ENCODE results near the gene PPP6C. TPM values are rescaled to one million over a fixed set of nuclear protein-coding genes. Genes with fewer than 3 reads are reported as not detected.
"Not testable (repeated sequence)": the region's sequence is repeated elsewhere in the genome, so short reads cannot be mapped to it uniquely, and the experiment has no call there.

The PPP6C gene
- total RNA-seq, 1 donor from 2014 or later: 14.1 TPM

GRCh38 chr9:125218621-125219020 is 29.0 kb upstream of the PPP6C start:
- H3K4me3 ChIP-seq (ENCODE audit: low read length in 3 of 3): no peak overlapping the region
- no peaks in the 10 kb centered on the region for H3K4me1 ChIP-seq (ENCODE audit: control insufficient read depth in 3 of 3, insufficient read depth in 3 of 3, low read length in 3 of 3)
- H3K36me3 ChIP-seq (ENCODE audit: control insufficient read depth in 3 of 3, insufficient read depth in 3 of 3, low read length in 3 of 3): peaks cover 0 to 8% (median 6%) of the 10 kb centered on the region in 3 donors
- no peak overlapping the region for H3K9ac ChIP-seq (ENCODE audit: low read depth in 1 of 3, low read length in 3 of 3)
- no peaks in the 10 kb centered on the region for H3K9me3 ChIP-seq (ENCODE audit: control insufficient read depth in 3 of 3, low read length in 3 of 3)
- no peaks in the 10 kb centered on the region for H3K27me3 ChIP-seq (ENCODE audit: control insufficient read depth in 3 of 3, insufficient read depth in 3 of 3, low read length in 3 of 3)
- no peak overlapping the region for H3K27ac ChIP-seq (ENCODE audit: low read depth, low read length)

- Histone ChIP-seq H3K4me3 (ENCODE audit: low read length in 3 of 3) (no peak overlapping the region), H3K27ac (ENCODE audit: low read depth, low read length) (no peak overlapping the region), H3K27me3 (ENCODE audit: control insufficient read depth in 3 of 3, insufficient read depth in 3 of 3, low read length in 3 of 3) (no peaks in the 10 kb centered on the region), H3K36me3 (ENCODE audit: control insufficient read depth in 3 of 3, insufficient read depth in 3 of 3, low read length in 3 of 3) (peaks cover 8 to 18% (median 17%) of the 10 kb centered on the region in 3 donors), H3K9ac (ENCODE audit: low read depth in 1 of 3, low read length in 3 of 3) (no peak overlapping the region), H3K9me3 (ENCODE audit: control insufficient read depth in 3 of 3, low read length in 3 of 3) (no peaks in the 10 kb centered on the region), H3K4me1 (ENCODE audit: control insufficient read depth in 3 of 3, insufficient read depth in 3 of 3, low read length in 3 of 3) (no peaks in the 10 kb centered on the region)
Measured at GRCh38 chr9:125214186-125214585, 24.6 kb upstream of the PPP6C start.

- H3K36me3 ChIP-seq (ENCODE audit: control insufficient read depth in 3 of 3, insufficient read depth in 3 of 3, low read length in 3 of 3): peaks cover 27 to 36% (median 31%) of the 10 kb centered on the region in 3 donors
- H3K9me3 ChIP-seq (ENCODE audit: control insufficient read depth in 3 of 3, low read length in 3 of 3): no peaks in the 10 kb centered on the region
- H3K9ac ChIP-seq (ENCODE audit: low read depth in 1 of 3, low read length in 3 of 3): no peak overlapping the region
- H3K4me3 ChIP-seq (ENCODE audit: low read length in 3 of 3): no peak overlapping the region
- H3K27me3 ChIP-seq (ENCODE audit: control insufficient read depth in 3 of 3, insufficient read depth in 3 of 3, low read length in 3 of 3): no peaks in the 10 kb centered on the region
- peaks cover 0 to 9% (median 7%) of the 10 kb centered on the region in 3 donors for H3K4me1 ChIP-seq (ENCODE audit: control insufficient read depth in 3 of 3, insufficient read depth in 3 of 3, low read length in 3 of 3)
- H3K27ac ChIP-seq (ENCODE audit: low read depth, low read length): no peak overlapping the region
Measured at GRCh38 chr9:125204477-125204876, 14.9 kb upstream of the PPP6C start.

GRCh38 chr9:125202846-125203618 is 13.4 kb upstream of the PPP6C start:
- Histone ChIP-seq H3K27ac (ENCODE audit: low read depth, low read length) (no peak overlapping the region), H3K27me3 (ENCODE audit: control insufficient read depth in 3 of 3, insufficient read depth in 3 of 3, low read length in 3 of 3) (no peaks in the 10 kb centered on the region), H3K9me3 (ENCODE audit: control insufficient read depth in 3 of 3, low read length in 3 of 3) (no peaks in the 10 kb centered on the region), H3K36me3 (ENCODE audit: control insufficient read depth in 3 of 3, insufficient read depth in 3 of 3, low read length in 3 of 3) (peaks cover 23 to 28% (median 27%) of the 10 kb centered on the region in 3 donors), H3K4me3 (ENCODE audit: low read length in 3 of 3) (no peak overlapping the region), H3K4me1 (ENCODE audit: control insufficient read depth in 3 of 3, insufficient read depth in 3 of 3, low read length in 3 of 3) (peaks cover 0 to 10% (median 7%) of the 10 kb centered on the region in 3 donors), H3K9ac (ENCODE audit: low read depth in 1 of 3, low read length in 3 of 3) (no peak overlapping the region)

GRCh38 chr9:125200216-125201047 is 10.8 kb upstream of the PPP6C start, which contains the start of gene RABEPK:
TSS of gene RABEPK (plus strand) at chr9:125200542. CDS start at chr9:125203014, 2,472 bp downstream.
- Histone ChIP-seq H3K4me3 (ENCODE audit: low read length in 3 of 3) (peak within 1 kb of the TSS; percentile 86 to 94 (median 90)), H3K27ac (ENCODE audit: low read depth, low read length) (peak within 1 kb of the TSS; percentile 79), H3K27me3 (ENCODE audit: control insufficient read depth in 3 of 3, insufficient read depth in 3 of 3, low read length in 3 of 3) (no peaks in the 10 kb centered on the region), H3K9ac (ENCODE audit: low read depth in 1 of 3, low read length in 3 of 3) (peak within 1 kb of the TSS; percentile 93 to 95 (median 95)), H3K36me3 (ENCODE audit: control insufficient read depth in 3 of 3, insufficient read depth in 3 of 3, low read length in 3 of 3) (peaks cover 11 to 15% (median 13%) of the 10 kb centered on the region in 3 donors), H3K4me1 (ENCODE audit: control insufficient read depth in 3 of 3, insufficient read depth in 3 of 3, low read length in 3 of 3) (peaks cover 0 to 10% (median 7%) of the 10 kb centered on the region in 3 donors), H3K9me3 (ENCODE audit: control insufficient read depth in 3 of 3, low read length in 3 of 3) (no peaks in the 10 kb centered on the region)

- H3K36me3 ChIP-seq (ENCODE audit: control insufficient read depth in 3 of 3, insufficient read depth in 3 of 3, low read length in 3 of 3); H3K9ac ChIP-seq (ENCODE audit: low read depth in 1 of 3, low read length in 3 of 3); H3K27me3 ChIP-seq (ENCODE audit: control insufficient read depth in 3 of 3, insufficient read depth in 3 of 3, low read length in 3 of 3); H3K4me3 ChIP-seq (ENCODE audit: low read length in 3 of 3); H3K27ac ChIP-seq (ENCODE audit: low read depth, low read length); H3K9me3 ChIP-seq (ENCODE audit: control insufficient read depth in 3 of 3, low read length in 3 of 3): not testable (repeated sequence)
- peaks cover 4 to 15% (median 6%) of the 10 kb centered on the region in 3 donors for H3K4me1 ChIP-seq (ENCODE audit: control insufficient read depth in 3 of 3, insufficient read depth in 3 of 3, low read length in 3 of 3)
Measured at GRCh38 chr9:125195591-125195990, 6.0 kb upstream of the PPP6C start.

GRCh38 chr9:125194466-125194865 is 4.9 kb upstream of the PPP6C start:
- not testable (repeated sequence) for H3K9me3 ChIP-seq (ENCODE audit: control insufficient read depth in 3 of 3, low read length in 3 of 3); H3K27me3 ChIP-seq (ENCODE audit: control insufficient read depth in 3 of 3, insufficient read depth in 3 of 3, low read length in 3 of 3); H3K27ac ChIP-seq (ENCODE audit: low read depth, low read length); H3K9ac ChIP-seq (ENCODE audit: low read depth in 1 of 3, low read length in 3 of 3); H3K4me3 ChIP-seq (ENCODE audit: low read length in 3 of 3); H3K36me3 ChIP-seq (ENCODE audit: control insufficient read depth in 3 of 3, insufficient read depth in 3 of 3, low read length in 3 of 3)
- H3K4me1 ChIP-seq (ENCODE audit: control insufficient read depth in 3 of 3, insufficient read depth in 3 of 3, low read length in 3 of 3): peaks cover 8 to 20% (median 9%) of the 10 kb centered on the region in 3 donors

- Histone ChIP-seq H3K9me3 (ENCODE audit: control insufficient read depth in 3 of 3, low read length in 3 of 3) (no peaks in the 10 kb centered on the region), H3K36me3 (ENCODE audit: control insufficient read depth in 3 of 3, insufficient read depth in 3 of 3, low read length in 3 of 3) (peaks cover 0 to 2% (median 0%) of the 10 kb centered on the region in 3 donors), H3K4me3 (ENCODE audit: low read length in 3 of 3) (peak overlapping the region; percentile 86 to 95 (median 93)), H3K27ac (ENCODE audit: low read depth, low read length) (peak overlapping the region; percentile 99), H3K27me3 (ENCODE audit: control insufficient read depth in 3 of 3, insufficient read depth in 3 of 3, low read length in 3 of 3) (no peaks in the 10 kb centered on the region), H3K9ac (ENCODE audit: low read depth in 1 of 3, low read length in 3 of 3) (peak overlapping the region; percentile 86 to 100 (median 99)), H3K4me1 (ENCODE audit: control insufficient read depth in 3 of 3, insufficient read depth in 3 of 3, low read length in 3 of 3) (peaks cover 16 to 39% (median 22%) of the 10 kb centered on the region in 3 donors)
Measured at GRCh38 chr9:125190361-125190801, 778 bp upstream of the PPP6C start.

- Histone ChIP-seq H3K9me3 (ENCODE audit: control insufficient read depth in 3 of 3, low read length in 3 of 3) (no peaks in the 10 kb centered on the region), H3K36me3 (ENCODE audit: control insufficient read depth in 3 of 3, insufficient read depth in 3 of 3, low read length in 3 of 3) (peaks cover 0 to 2% (median 0%) of the 10 kb centered on the region in 3 donors), H3K27ac (ENCODE audit: low read depth, low read length) (peak overlapping the region; percentile 99), H3K4me1 (ENCODE audit: control insufficient read depth in 3 of 3, insufficient read depth in 3 of 3, low read length in 3 of 3) (peaks cover 16 to 43% (median 22%) of the 10 kb centered on the region in 3 donors), H3K4me3 (ENCODE audit: low read length in 3 of 3) (peak overlapping the region; percentile 86 to 93 (median 89)), H3K9ac (ENCODE audit: low read depth in 1 of 3, low read length in 3 of 3) (peak overlapping the region; percentile 99 to 100 (median 99)), H3K27me3 (ENCODE audit: control insufficient read depth in 3 of 3, insufficient read depth in 3 of 3, low read length in 3 of 3) (no peaks in the 10 kb centered on the region)
Measured at GRCh38 chr9:125189011-125189360, 617 bp downstream of the PPP6C start.

Data from skeletal muscle tissue (tissue), 4 donors.